H54 (cell line): ENCODE data around the gene PAM.
"Not testable (repeated sequence)": the region's sequence is repeated elsewhere in the genome, so short reads cannot be mapped to it uniquely, and the experiment has no call there.

ENCODE experiments used
- DNase-seq: peaks from one replicate; pipeline ENCODE4 v3.0.0; 2011; ENCODE audit warnings: low spot score, mixed read lengths; ENCODE audit not compliant: insufficient read length
- FAIRE-seq: peaks from 3 replicates; lab custom pipeline; 2011; peaks lifted over from hg19 to GRCh38; lab: Jason Lieb, UNC
- POLR2A ChIP-seq: IDR thresholded peaks from 2 replicates; pipeline ENCODE4 v1.6.1; 2011; ENCODE audit warnings: low read depth, mild to moderate bottlenecking, low read length

The PAM gene

DNA sequence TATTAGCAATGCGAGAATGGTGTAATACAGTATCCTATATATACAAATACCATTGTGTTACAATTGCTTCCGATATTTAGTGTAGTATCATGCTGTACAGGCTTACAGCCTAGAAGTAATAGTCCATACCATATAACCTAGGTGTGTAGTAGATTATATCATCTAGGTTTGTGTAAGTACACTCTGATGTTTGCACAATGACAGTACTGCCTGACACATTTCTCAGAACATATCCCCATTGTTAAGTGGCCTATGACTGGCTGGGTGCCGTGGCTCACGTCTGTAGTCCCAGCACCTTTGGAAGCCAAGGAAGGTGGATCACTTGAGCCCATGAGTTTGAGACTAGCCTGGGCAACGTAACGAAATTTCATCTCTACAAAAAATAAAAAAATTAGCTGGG, 124.6 kb downstream of the PAM start:
- FAIRE-seq: peak; percentile 52
- DNase-seq: no peak
- no peak for TF ChIP-seq POLR2A

DNA sequence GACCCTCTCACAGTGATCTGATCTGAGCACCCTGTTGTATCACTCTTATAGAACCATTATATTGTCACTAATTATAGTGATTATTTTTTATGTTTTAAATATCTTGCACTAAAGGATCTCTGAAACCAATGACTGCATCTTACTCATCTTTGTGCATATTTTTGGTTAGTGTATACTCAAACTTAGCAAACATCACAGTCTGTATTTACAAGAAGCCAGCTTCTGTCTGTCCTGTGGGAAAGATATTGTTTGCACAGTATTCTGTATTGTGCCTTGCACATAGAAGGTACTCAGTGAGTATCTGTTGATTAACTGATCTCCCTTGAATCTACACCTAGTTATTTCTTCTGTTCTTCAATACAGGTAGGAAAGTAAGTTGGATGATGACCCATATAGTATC, 131.5 kb downstream of the PAM start:
- peak; percentile 15 for FAIRE-seq
- DNase-seq: no peak
- TF ChIP-seq POLR2A: no peak

DNA sequence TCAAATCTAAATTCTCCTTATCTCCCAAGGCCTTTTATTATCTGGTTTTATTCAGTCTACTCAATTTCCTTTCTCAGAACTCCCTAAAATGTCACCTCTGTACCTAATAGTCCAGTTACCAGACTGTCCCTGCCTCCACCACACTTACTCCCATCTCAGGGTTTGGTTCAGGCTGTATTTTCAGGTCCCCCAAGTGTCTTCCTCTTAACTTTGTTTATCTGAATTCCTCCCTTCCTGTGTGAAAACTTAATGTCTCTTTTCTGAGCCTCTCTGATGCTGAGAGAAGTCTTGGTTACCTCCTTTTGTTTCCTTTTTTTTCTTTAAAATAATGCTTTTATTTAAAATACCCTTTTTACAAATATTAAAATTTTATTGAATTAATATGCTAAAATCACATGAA, 133.4 kb downstream of the PAM start:
- FAIRE-seq (no peak), DNase-seq (no peak)
- TF ChIP-seq POLR2A: no peak

DNA sequence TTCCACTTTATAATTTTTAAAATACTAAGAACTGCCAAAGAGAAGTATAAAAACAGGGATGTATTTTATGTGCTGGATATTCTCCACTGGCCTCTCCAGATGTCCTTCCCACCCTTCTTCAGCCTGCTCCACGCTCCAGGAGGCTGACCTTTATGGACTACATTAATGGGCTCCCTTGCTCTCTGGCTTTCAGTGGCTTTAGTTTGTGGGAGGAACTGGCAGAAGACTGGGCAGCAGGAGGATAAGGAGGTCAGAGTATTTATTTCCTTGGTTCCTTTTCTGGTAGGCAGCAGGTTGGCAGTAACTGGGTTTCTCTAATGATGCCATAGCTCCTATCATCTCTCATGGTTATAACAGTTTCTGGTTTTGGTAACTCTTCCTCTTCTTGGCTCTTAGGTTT, 133.9 kb downstream of the PAM start:
- no peak for TF ChIP-seq POLR2A
- no peak for DNase-seq
- FAIRE-seq: no peak

DNA sequence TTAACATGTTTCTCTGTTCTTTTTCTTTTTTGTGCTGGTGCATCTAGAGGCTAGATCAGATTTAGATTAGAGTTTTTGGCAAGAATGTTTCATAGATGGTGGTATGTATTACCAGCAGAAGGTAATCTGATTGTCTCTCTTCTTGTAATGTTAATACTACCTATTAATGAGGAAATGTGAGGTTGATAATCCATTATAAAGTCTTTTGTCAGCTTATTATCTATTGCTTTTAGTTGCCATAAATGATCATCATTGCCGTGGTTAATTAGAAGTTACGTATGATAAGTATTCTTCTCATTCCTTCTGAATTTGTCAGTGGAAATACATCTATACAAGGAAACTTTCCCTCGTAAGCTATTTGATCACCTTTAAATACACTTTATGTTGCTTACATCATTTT, 135.0 kb downstream of the PAM start:
- no peak for DNase-seq
- no peak for FAIRE-seq
- TF ChIP-seq POLR2A: no peak

DNA sequence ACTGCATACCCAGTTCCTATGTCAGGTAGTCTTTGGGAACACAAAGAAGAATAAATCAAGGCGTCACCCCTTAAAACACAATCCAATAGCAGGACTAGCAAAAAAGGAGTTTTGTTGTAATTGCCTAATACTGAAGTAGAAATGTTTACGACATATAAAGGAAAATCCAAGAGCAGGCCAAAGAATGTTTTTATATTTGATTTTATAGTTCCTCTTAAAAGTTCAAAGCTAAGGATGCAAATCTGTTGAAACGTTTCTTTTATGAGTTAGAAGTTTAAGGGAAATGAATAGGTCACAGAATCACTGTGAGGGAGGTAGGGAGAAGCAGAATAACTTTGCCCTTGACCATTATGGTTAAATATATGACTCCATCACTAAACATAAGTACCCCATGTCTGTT, 136.1 kb downstream of the PAM start:
- FAIRE-seq: no peak
- TF ChIP-seq POLR2A: no peak
- DNase-seq: no peak

DNA sequence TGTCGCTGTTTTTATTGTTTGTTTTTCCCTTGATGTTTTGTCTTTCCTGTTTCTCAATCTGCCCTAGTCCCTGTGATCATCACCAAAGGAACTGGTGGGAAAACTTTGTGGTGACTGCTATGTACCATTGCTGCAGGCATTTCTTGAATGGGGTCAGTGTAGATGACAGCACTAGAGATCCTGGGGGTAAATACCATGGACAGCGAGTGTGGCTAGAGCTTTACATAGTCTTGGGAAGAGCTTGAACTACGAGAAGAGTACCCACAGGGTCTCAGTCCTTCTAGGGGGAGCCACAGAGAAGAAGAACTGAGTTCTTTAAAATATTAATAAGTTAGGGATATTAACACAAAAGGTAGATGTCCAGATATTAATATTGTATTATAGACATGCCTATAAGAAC, 138.8 kb downstream of the PAM start:
- no peak for TF ChIP-seq POLR2A
- FAIRE-seq: no peak
- DNase-seq: no peak

DNA sequence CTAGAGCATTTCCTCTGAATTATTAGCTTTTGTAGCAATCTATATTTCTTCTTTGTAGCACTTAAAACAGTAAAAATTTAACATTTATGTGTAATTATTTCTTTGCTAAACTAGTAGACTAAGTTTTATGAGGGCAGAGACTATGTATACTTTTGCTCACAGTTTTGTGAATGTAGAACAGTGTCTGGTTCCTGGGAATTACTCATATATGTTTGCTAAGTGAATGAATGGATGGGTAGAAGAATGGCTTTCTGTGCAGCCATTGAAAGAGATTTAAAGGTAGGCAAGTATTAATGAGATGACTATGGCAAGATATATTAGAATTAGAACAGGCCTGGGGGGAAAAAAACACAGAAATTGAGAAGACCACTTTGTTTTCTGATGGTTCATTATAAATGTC, 140.1 kb downstream of the PAM start:
- FAIRE-seq (no peak), DNase-seq (no peak)
- no peak for TF ChIP-seq POLR2A

DNA sequence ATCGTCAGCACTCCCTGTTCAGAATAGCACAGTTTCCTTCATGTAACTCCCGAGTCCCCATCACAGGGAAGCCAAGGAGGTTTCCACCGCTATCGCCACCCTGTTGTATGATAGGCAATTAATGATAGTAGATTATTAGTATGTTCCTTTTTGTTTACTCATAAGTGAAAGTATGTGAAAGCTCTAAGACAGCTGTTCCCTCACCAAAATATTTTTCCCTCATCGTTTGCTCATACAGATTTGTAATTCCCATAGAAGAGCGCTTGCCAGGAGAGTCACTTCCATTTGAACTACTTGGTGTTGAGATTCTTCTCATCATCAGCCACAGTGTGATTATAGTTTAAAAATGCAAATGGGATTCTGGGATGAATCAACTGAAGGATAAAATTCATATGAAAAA, 140.9 kb downstream of the PAM start:
- TF ChIP-seq POLR2A: no peak
- no peak for FAIRE-seq

DNA sequence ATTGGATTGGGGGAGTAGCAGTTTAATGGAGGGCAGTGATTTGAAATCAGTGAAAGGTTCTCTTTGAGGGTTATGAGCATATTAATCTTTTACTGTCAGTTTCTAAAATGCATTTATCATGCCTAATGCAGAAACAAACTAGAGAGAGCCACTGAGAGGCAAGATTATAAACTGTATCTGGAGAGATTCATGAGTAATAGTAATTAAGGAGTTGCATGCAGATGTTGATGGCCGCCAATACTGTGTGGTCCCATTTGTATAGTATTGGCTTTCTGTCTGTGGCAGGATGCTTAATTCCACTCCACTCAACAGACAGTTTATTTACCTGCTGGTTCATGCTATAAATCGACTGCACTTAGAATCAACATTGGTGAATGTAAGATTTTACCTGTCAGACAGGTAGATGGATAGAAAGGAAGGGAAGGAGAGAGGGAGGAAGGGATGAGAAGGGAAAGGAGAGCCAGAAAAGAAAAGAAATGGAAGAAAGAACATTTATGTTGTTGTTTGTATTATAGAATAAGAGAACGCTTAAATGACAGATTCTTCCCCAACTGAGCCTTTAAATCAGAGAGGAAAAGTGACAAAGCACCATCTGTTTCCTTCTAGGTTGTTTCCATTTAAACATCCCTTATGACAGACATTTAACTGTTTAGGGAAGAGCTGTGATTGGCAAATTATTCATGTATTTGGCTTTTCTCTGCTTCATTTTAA, 146.5 kb downstream of the PAM start:
- TF ChIP-seq POLR2A: no peak
- DNase-seq: no peak
- no peak for FAIRE-seq

More for the DNA sequence above, 140.9 kb downstream of the PAM start:
- no peak for DNase-seq

DNA sequence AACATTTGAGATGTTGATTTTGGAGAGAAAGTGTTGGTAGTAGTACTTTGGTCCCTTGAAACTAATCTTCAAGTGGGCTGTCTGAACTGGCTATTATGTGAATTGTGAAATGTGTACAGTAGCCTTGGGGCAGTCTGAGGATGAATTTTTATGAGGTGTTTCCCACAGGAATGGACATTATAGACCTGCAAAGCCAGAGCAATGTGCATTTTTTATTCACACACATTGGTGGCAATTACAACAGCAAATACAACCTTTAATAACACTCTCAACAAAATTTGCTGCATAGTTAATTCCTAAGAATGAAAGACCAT, 147.0 kb downstream of the PAM start:
- no peak for DNase-seq
- peak; percentile 83 for FAIRE-seq
- no peak for TF ChIP-seq POLR2A

DNA sequence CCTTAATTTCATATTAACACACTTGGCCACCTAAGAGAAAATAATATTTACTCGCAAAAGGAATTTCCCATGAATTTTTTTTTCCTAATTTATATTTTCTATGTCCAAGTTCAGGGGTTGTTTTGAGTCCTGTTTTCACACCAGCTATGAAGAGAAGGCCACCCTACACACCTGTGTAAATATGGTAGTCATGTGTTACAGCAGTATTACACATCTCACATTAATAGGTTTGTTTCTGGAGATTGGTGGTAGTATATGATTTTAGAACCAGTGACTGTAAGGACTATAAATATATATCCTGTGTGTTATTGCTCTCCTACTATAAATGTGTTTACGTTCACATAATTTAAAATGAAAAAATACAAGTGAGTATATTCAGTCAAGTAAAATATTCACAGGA, 147.5 kb downstream of the PAM start:
- DNase-seq (no peak), FAIRE-seq (no peak)
- no peak for TF ChIP-seq POLR2A

DNA sequence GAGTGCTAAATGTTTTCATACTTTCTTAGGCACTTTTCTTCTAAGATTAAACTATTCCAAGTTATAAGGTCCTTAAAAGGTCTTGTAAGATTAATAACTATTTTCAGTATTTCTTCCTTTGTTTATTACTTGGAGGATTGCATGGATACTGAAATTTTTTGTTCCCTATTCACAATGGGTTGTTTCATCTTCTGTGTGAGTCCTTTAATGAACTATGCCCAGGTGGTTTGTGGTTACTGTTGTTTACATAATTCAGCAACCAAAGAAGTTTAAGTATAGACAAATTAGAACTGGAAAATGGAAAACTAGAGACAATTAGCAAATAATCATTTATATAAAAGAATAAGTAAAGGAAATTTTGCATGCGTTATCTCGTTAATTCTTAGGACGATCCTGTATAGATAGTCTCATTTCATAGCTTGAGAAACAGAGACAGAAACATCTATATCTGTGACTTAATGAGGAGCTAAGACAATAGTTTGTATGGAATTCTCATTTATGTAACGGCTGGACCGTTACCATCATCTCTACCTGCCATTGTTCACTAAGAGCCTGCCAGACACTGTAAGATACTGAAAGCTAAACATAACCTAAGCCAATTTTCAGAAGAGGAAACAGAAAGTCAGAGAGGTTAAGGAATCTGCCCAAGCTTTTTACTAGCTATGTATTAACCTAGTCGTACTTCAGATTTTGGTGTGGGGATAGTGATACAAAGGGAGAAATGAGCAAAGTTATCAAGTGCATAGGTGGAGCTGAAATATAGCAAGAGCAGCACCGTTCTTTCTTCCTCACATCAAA, 148.2 kb downstream of the PAM start:
- no peak for TF ChIP-seq POLR2A
- FAIRE-seq (peak; percentile 61), DNase-seq (no peak)

DNA sequence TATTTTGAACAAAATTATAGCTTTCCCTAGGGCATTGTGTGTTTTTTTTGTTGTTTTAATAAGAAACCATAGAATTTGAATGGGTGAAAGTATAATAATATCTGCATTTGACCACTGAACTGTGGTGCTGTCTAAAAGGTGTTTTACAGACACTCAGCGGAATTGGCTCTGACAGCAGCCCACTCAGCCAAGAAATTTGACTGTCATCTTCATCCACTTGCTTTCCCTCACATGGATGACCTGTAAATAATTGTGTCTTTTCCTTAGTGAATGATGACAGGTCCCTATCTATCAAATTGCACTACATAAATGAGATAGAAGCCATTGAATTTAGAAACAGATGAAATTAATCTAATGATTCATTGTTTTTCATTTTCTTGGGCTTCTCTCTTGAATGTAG, 150.0 kb downstream of the PAM start:
- TF ChIP-seq POLR2A: no peak
- no peak for DNase-seq
- no peak for FAIRE-seq

DNA sequence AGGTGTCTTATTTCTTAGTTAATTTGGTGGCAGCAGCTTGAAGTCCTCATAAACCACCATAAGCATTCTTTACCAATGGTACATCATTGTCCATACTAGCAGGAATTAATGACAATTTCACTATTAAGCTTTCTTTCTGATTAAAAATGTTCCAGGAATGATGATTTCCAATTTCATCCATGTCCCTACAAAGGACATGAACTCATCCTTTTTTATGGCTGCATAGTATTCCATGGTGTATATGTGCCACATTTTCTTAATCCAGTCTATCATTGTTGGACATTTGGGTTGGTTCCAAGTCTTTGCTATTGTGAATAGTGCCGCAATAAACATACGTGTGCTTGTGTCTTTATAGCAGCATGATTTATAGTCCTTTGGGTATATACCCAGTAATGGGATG, 152.0 kb downstream of the PAM start:
- DNase-seq, FAIRE-seq: not testable (repeated sequence)
